MCF 10A (cell line): ENCODE data around the gene GNRH2. TPM values are rescaled to one million over a fixed set of nuclear protein-coding genes. Genes with fewer than 3 reads are reported as not detected.

ENCODE experiments used
- total RNA-seq: library from RNA; stranded (reverse); gene quantifications from 2 replicates; pipeline ENCODE4 v1.2.3, GENCODE V29; 2022

Gene GNRH2
- total RNA-seq, 1 experiment from 2014 or later = 1.0 TPM

Other genes with a start within 250 kb of the GNRH2 start
- gene CPXM1, start 243.0 kb upstream of the GNRH2 start, total RNA-seq = not detected in 2 replicates
- not detected in 2 replicates for gene C20orf141, start 228.6 kb upstream of the GNRH2 start, total RNA-seq
- gene TMEM239, start 227.3 kb upstream of the GNRH2 start, total RNA-seq = not detected in 2 replicates
- gene PCED1A, start 203.0 kb upstream of the GNRH2 start, total RNA-seq = 42.1 and 46.4 TPM in 2 replicates
- 32.1 and 32.6 TPM in 2 replicates for gene VPS16, start 202.9 kb upstream of the GNRH2 start, total RNA-seq
- gene PTPRA, start 170.1 kb upstream of the GNRH2 start, total RNA-seq = 29.3 TPM in 2 replicates
- gene MRPS26, start 2.4 kb downstream of the GNRH2 start, total RNA-seq = 62.6 and 68.4 TPM in 2 replicates
- gene OXT, start 28.0 kb downstream of the GNRH2 start, total RNA-seq = not detected in 2 replicates
- not detected in 2 replicates for gene AVP, start 41.1 kb downstream of the GNRH2 start, total RNA-seq
- gene FASTKD5, start 116.2 kb downstream of the GNRH2 start, total RNA-seq = 15.0 and 18.2 TPM in 2 replicates
- 5.0 and 5.9 TPM in 2 replicates for gene UBOX5, start 116.2 kb downstream of the GNRH2 start, total RNA-seq
- 5.3 and 8.5 TPM in 2 replicates for gene LZTS3, start 129.9 kb downstream of the GNRH2 start, total RNA-seq
- gene DDRGK1, start 161.1 kb downstream of the GNRH2 start, total RNA-seq = 116 and 136 TPM in 2 replicates
- gene ITPA, start 165.9 kb downstream of the GNRH2 start, total RNA-seq = 69.4 and 97.1 TPM in 2 replicates
- 4.1 and 5.7 TPM in 2 replicates for gene SLC4A11, start 195.6 kb downstream of the GNRH2 start, total RNA-seq